Stimulated activated CD4-positive, alpha-beta T cell treated with anti-CD3 and anti-CD28 coated beads, Interleukin-1b, Interleukin-23, amount 100 ng/mL, for 1 hour (primary cell): ENCODE measurements around the gene ZFYVE28.

Experiments used
- DNase-seq, 2 donors: peaks; one replicate each; pipeline ENCODE4 v3.0.0-alpha.2; 2020; ENCODE audit warnings: low read depth in 2 of 2

The ZFYVE28 gene

GRCh38 chr4:2333356-2333841, 85.0 kb downstream of the ZFYVE28 start:
- no peak for DNase-seq

- DNase-seq, result no peak
These were observed 85.5 kb downstream of the ZFYVE28 start for GRCh38 chr4:2332976-2333319.

DNA sequence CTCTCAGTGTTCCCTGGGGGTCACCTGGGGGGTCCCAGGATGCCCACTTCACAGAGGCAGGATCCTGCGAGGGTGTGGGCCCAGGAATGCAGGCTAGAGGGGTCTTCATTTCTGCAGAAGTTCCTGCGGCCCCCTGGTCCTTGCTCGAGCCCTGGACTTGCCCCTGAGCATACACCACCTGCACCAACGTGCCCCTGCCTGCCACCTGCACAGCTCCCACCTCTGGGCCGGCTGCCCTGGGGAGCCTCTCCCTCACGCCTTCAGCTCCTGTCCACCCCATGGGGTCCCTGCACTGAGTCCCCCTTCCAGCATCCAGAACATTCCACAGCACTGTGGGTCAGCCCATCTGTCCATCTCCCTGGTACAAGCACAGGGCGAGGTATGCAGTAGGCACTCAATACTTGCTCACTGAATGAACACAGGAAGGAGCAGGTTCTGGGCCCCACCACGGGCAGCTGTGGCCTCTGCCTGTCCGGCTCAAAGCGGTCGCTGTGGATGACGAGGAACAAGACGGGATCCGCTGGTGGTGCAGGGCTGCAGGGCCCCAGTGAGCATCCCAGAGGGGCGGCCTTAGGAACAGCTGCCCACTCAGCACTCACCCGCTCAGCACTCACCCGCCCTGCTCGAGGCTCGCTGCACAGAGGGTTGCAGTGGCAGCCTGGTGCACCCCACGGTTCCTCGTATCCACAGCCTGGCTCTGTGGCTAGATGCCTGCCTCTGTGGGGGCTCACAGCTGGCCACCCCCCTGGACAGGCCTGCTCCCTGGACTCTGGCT, 86.1 kb downstream of the ZFYVE28 start:
- DNase-seq, result no peak

DNA sequence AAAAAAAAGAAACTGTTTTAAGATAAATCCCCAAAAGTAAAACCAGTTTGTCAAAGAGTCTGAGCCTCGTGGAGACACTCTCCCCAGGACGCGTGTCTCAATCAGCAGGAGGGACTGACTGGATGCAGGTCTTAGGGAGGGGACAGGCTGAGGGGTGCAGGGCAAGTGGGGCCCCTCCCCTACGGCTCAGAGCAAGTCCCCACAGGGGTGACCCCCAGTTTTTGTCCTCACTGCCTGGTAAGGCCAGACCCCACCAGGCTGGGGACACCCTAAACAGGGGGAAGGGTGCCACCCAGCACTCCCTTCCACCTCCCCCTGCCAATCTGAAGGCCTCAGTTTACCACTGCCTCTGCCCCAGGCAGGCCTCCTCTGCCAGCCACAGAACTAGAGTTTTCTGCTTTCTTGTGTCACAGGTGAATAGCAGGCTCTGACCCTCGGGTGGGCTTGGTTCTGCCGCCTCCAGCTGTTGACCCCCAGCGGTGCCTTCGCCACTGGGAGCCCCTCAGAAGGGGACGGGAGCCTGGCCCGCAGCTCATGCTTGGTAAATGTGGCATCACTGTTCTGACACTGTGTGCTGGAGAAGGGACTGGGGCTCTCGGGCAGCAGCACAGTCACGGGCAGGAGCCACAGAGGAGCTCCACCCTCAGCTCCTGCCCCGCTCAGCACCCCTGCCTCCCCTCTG, 86.8 kb downstream of the ZFYVE28 start:
- DNase-seq, result no peak

DNA sequence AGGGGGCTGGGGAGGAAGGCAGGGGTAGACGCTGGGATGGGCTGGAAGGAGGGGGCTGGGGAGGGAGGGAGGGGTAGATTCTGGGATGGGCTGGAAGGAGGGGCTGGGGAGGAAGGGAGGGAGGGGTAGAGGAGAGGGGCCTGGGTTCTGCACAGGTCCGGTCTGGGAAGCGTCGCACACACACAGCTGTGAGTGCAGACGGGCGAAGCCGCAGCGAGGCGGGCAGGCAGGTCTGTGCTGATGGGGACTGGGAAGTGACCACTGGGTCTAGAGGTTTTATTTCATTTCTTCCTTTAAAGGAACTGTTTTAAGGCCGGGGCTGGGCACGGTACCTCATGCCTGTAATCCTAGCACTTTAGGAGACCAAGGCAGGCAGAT, 87.4 kb downstream of the ZFYVE28 start:
- no peak for DNase-seq

GRCh38 chr4:2330091-2331042, 88.1 kb downstream of the ZFYVE28 start:
- no peak for DNase-seq

DNA sequence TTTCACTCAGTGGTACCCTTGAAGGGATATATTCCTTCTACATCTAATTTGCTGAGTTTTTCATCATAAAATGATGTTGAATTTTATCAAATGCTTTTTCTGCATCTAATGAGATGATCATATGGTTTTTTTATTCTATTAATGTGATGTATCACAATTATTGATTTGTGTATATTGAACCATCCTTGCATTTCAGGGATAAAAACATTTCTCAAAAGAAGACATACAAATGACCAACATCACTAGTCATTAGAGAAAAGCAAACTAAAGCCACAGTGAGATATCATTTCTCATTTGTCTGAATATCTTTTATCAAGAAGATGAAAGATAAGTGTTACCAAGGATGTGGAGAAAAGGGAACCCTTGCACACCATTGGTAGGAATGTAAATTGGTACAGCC, 90.9 kb downstream of the ZFYVE28 start:
- no peak for DNase-seq

DNA sequence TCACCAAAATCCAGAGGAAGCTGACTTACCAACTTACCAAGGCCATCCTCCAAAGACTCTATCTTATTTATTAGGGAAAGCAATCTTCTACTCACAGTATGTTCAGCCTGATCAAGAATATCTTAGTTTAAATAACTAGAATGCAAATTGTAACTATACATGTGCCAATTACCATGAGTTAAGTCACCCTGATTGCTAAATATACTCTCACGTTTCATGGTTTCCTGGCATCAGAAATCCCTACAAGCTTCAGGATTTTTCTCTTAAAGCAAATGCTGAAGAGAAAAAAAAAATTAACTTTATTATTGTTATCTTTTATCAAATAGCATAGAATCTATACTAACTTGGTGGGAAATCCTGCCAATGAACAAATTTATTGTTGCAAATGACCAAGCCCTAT, 93.6 kb downstream of the ZFYVE28 start:
- no peak for DNase-seq

DNA sequence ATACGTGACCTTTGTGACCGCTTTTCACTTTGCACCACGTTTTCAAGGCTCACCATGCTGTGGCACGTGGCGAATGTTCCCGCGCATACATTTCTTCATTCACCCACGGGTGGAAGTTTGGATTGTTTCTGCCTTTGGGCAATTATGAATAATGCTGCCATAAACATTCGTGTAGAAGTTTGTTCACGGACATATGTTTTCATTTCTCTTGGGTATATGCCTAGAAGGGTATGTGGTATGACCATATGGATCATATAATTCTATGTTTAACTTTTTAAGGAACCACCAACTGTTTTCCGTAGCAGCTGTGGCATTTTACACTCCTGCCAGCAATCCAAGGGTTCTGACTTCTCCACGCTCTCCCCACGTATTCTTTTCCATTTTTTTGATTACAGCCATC, 95.6 kb downstream of the ZFYVE28 start:
- DNase-seq, result no peak

DNA sequence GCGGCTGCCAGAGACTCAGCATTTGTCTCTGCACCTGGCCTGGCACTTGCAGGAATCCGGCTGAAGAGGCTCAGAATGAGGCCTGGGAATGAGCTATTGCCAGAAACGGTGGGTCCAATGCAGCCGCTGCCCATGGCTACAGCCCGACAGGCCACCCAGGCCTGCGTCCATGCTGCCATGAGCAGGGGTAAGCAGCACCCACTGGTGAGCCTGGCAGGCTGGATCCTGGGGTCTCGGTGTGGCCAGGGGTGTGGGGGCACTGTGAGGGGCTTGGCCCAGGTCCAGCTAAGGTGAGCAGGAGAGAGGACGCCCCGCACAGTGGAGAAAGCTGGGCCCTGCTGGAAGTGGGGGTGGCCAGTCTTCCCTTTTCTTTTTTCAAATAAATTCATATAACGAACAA, 96.2 kb downstream of the ZFYVE28 start:
- DNase-seq, result no peak

DNA sequence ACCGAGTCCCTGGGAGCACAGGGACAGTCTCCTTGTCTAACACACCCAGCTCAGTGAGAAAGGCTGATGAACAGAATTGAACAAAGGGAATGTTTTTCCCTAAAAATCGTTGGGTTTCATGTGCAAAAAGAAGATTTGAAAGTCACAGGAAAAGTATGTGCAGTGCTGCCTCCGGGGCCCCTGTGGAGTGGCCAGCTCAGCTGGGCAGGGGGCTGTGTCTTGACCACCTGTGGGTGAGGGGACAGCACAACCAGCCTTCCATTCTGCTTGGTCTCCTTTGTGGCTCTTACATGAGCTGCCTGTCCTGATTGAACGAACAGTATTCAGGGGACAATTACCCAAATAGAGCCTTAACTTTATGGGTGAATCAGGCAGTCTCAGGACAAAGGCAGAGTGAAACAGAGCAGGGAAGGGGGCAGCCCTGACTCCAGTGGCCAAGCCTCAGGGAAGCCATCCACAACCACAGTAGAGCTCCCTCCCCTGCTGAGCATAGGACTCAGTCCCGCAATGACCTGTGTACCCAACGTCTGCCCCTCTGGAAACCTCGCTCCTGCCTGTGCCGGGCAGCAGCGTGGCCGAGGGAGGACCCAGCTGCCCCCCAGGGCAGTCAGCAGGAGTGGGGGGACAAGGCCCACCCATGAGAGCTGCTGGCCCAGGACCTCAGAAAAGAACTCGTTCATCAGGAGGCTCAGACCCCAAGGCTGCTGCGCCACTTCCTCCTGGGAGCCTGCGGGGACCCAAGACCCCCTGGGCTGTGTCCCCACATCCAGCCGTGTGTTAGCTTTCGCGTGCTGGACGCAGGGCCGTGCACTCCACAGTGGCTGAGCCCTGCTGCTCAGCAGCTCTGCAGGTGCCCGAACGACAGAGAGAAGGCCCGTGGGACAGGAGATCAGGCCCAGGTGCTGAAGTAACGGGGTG, 96.9 kb downstream of the ZFYVE28 start:
- DNase-seq, result no peak

- no peak for DNase-seq
These were observed 97.7 kb downstream of the ZFYVE28 start for GRCh38 chr4:2320746-2321145.

- DNase-seq, result no peak
These were observed 98.3 kb downstream of the ZFYVE28 start for GRCh38 chr4:2320152-2320551.

DNA sequence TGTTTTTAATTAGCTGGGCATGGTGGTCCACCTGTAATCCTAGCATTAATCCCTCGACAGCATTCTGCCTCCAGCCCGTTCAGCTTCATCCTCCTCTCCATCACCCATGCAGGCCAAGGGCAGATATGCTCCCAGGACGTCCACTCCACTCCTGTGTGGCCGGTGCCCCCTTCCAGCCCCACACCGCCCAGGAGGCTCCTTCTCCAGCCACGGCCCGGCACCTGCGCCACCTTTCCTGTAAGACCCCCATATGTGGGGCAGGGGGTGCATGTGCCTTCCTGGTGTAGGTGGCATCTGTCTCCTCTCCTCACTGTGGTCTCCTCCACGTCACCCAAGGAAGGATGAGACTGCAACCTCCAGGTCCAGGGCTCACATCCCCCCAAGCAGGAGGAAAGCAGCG, 99.6 kb downstream of the ZFYVE28 start:
- DNase-seq, result no peak

- DNase-seq, result no peak
These were observed 100.0 kb downstream of the ZFYVE28 start for GRCh38 chr4:2318476-2318875.

DNA sequence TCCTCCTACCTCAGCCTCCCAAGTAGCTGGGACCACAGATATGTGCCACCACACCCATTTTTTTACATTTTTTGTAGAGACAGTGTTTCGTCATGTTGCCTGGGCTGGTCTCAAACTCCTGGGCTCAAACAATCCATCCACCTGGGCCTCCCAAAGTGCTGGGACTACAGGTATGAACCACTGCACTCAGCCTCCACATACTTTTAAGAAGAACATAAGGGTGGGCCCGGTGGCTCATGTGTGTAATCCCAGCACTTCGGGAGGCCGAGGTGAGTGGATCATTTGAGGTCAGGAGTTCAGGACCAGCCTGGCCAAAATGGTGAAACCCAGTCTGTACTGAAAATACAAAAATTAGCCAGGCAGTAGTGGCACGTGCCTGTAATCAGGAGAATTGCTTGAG, 105.1 kb downstream of the ZFYVE28 start:
- DNase-seq, result no peak

- DNase-seq, result no peak
These were observed 111.6 kb downstream of the ZFYVE28 start for GRCh38 chr4:2306773-2307410.

DNA sequence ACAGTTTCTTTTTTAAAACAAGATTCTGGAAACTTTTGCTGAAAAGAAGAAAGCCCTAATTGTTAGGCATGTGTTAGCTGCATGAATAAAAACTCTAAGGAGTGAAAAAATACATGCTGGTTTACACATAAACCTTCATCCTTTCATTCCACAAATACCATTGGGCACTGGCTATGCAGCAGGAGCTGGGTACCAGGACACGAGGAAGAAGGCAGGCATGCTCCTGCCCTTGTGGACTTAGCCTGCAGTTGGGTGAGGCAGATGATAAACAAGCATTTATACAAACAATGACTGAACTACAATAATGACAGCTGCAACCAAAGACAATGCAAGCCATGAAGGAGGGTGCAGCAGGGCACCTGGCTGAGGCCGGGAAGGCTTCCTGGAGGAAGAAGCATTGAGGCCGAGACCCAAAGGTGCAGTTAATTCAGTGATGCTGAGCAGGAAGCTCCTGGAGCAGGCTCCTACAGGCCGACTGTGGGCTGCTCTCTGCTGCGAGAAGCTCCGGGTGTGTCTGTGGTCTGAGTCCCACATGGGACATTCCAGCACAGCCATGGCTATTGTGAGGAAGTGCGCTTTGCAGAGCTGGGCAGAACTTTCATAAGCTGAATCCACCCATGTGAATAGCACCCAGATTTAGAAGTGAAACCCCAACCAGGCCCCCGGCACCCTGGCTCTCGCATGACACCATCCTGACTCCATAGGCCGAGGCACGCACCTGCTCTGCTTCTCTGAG, 112.5 kb downstream of the ZFYVE28 start:
- no peak for DNase-seq

- no peak for DNase-seq
These were observed 113.4 kb downstream of the ZFYVE28 start for GRCh38 chr4:2304877-2305561.
